Inflammatory macrophage treated with lipopolysaccharide for 1 hour (primary cell): Measurements from ENCODE around the gene SOX30.

ENCODE experiments used
- DNase-seq, 2 donors: peaks; one replicate each; pipeline ENCODE4 v3.0.0-alpha.2; 2020 to 2022

SOX30 gene

GRCh38 chr5:157607371-157608161 is 44.7 kb downstream of the SOX30 start:
- peak in 1 of 2 donors; percentile 38 for DNase-seq

GRCh38 chr5:157606046-157606445 is 46.2 kb downstream of the SOX30 start:
- no peak for DNase-seq

GRCh38 chr5:157603333-157604190 is 48.7 kb downstream of the SOX30 start:
- peak; percentile 84 to 88 for DNase-seq

GRCh38 chr5:157602505-157602904 is 49.7 kb downstream of the SOX30 start:
- DNase-seq, result no peak

GRCh38 chr5:157600252-157600651 is 52.0 kb downstream of the SOX30 start:
- no peak for DNase-seq

- peak; percentile 56 to 61 for DNase-seq
Measured at GRCh38 chr5:157599565-157599964, 52.7 kb downstream of the SOX30 start.

- DNase-seq, result no peak
Measured at GRCh38 chr5:157598350-157598936, 53.8 kb downstream of the SOX30 start.

GRCh38 chr5:157597277-157597676 is 55.0 kb downstream of the SOX30 start:
- no peak for DNase-seq

GRCh38 chr5:157596487-157596886 is 55.8 kb downstream of the SOX30 start:
- DNase-seq, result peak; percentile 67 to 79

GRCh38 chr5:157594675-157595459 is 57.4 kb downstream of the SOX30 start:
- peak; percentile 51 to 58 for DNase-seq

GRCh38 chr5:157594257-157594656 is 58.0 kb downstream of the SOX30 start:
- peak; percentile 60 to 73 for DNase-seq

GRCh38 chr5:157593052-157593757 is 59.0 kb downstream of the SOX30 start:
- DNase-seq, result no peak

GRCh38 chr5:157592594-157592993 is 59.6 kb downstream of the SOX30 start:
- no peak for DNase-seq

GRCh38 chr5:157590478-157590877 is 61.8 kb downstream of the SOX30 start:
- no peak for DNase-seq

- DNase-seq, result no peak
Measured at GRCh38 chr5:157584628-157585027, 67.6 kb downstream of the SOX30 start.

- peak in 1 of 2 donors; percentile 25 for DNase-seq
Measured at GRCh38 chr5:157582731-157583620, 69.3 kb downstream of the SOX30 start.

GRCh38 chr5:157581901-157582300 is 70.3 kb downstream of the SOX30 start:
- DNase-seq, result peak; percentile 48 to 52

- no peak for DNase-seq
Measured at GRCh38 chr5:157578079-157578780, 74.0 kb downstream of the SOX30 start.

- no peak for DNase-seq
Measured at GRCh38 chr5:157576678-157577077, 75.6 kb downstream of the SOX30 start.
